HG03175 (cell line): ENCODE results near the gene MEPE.

ENCODE experiments used
- ATAC-seq: cut with Tn5 transposase; IDR thresholded peaks from one replicate; pipeline ENCODE4 v1.9.1; 2021; ENCODE audit warnings: mild to moderate bottlenecking, moderate library complexity; ENCODE audit not compliant: unreplicated experiment

Gene MEPE

GRCh38 chr4:87832669-87833068 is at the start of gene MEPE:
TSS of gene MEPE (plus strand) at chr4:87832969. CDS start at chr4:87834715, 1,746 bp downstream.
- ATAC-seq: no peak

GRCh38 chr4:87783781-87784180 is 49.0 kb upstream of the MEPE start:
- no peak for ATAC-seq

- no peak for ATAC-seq
Observed at GRCh38 chr4:87785731-87786509, 46.8 kb upstream of the MEPE start.

GRCh38 chr4:87799301-87800113 is 33.3 kb upstream of the MEPE start, which contains the start of gene IBSP:
TSS of gene IBSP (plus strand) at chr4:87799554. CDS start at chr4:87802362, 2,808 bp downstream.
- no peak for ATAC-seq

- no peak for ATAC-seq
Observed at GRCh38 chr4:87802858-87803257, 29.9 kb upstream of the MEPE start.

GRCh38 chr4:87803421-87803820 is 29.3 kb upstream of the MEPE start:
- ATAC-seq: no peak

GRCh38 chr4:87804871-87805270 is 27.9 kb upstream of the MEPE start:
- no peak for ATAC-seq

- ATAC-seq: no peak
Observed at GRCh38 chr4:87805971-87806370, 26.8 kb upstream of the MEPE start.

- no peak for ATAC-seq
Observed at GRCh38 chr4:87806520-87806919, 26.2 kb upstream of the MEPE start.

GRCh38 chr4:87807402-87807801 is 25.4 kb upstream of the MEPE start:
- ATAC-seq: no peak

GRCh38 chr4:87811977-87812376 is 20.8 kb upstream of the MEPE start:
- no peak for ATAC-seq

GRCh38 chr4:87819281-87819919 is 13.4 kb upstream of the MEPE start:
- no peak for ATAC-seq

- ATAC-seq: no peak
Observed at GRCh38 chr4:87823200-87823599, 9.6 kb upstream of the MEPE start.

- no peak for ATAC-seq
Observed at GRCh38 chr4:87823724-87824123, 9.0 kb upstream of the MEPE start.

- ATAC-seq: no peak
Observed at GRCh38 chr4:87824352-87824751, 8.4 kb upstream of the MEPE start.

- no peak for ATAC-seq
Observed at GRCh38 chr4:87834401-87834800, 1.6 kb downstream of the MEPE start.

GRCh38 chr4:87835197-87835596 is 2.4 kb downstream of the MEPE start:
- ATAC-seq: no peak

GRCh38 chr4:87835743-87836142 is 3.0 kb downstream of the MEPE start:
- ATAC-seq: no peak

- no peak for ATAC-seq
Observed at GRCh38 chr4:87838205-87838604, 5.4 kb downstream of the MEPE start.

GRCh38 chr4:87838890-87839591 is 6.3 kb downstream of the MEPE start:
- ATAC-seq: peak; percentile 65

GRCh38 chr4:87839592-87839946 is 6.8 kb downstream of the MEPE start:
- ATAC-seq: no peak
